WTC11 (cell line): ENCODE data around the gene UNC93B1. TPM values are rescaled to one million over a fixed set of nuclear protein-coding genes. Genes with fewer than 3 reads are reported as not detected.

Experiments used
- ATAC-seq: fragments of 200-7000 bp; cut with Tn5 transposase; 2 replicates; pipeline ENCODE4 v1.10.0; 2021; ENCODE audit warnings: mild to moderate bottlenecking, moderate library complexity
- CTCF ChIA-PET: fragments of 300-600 bp; sonication (Branson Sonifier 250); formaldehyde crosslinking; loops from one replicate; lab custom pipeline; 2021; ENCODE audit warnings: antibody characterized with exemption; lab: Charles Lee
- POLR2A ChIA-PET: fragments of 350-600 bp; sonication (Branson Sonifier 250); formaldehyde crosslinking; loops from one replicate; lab custom pipeline; 2021; ENCODE audit warnings: antibody characterized with exemption; lab: Charles Lee
- DNase-seq: peaks from one replicate; pipeline ENCODE4 v3.0.0; 2021; ENCODE audit warnings: low spot score
- H3K27ac Mint-ChIP-seq: 2 replicates; pipeline ENCODE4 v1.8.0; 2021; ENCODE audit warnings: mixed read lengths
- H3K27me3 Mint-ChIP-seq: 2 replicates; pipeline ENCODE4 v1.8.0; 2021; ENCODE audit warnings: low read depth, mild to moderate bottlenecking, moderate library complexity, mixed read lengths
- H3K36me3 Mint-ChIP-seq: 2 replicates; pipeline ENCODE4 v1.8.0; 2021; ENCODE audit warnings: mixed read lengths
- H3K4me1 Mint-ChIP-seq: 2 replicates; pipeline ENCODE4 v1.8.0; 2022; ENCODE audit warnings: mixed read lengths
- H3K4me3 Mint-ChIP-seq: 2 replicates; pipeline ENCODE4 v1.8.0; 2021; ENCODE audit warnings: mild to moderate bottlenecking, moderate library complexity, mixed read lengths
- H3K9me3 Mint-ChIP-seq: 2 replicates; pipeline ENCODE4 v1.8.0; 2021; ENCODE audit warnings: mixed read lengths
- ETV6 ChIP-seq: sonication (generic); formaldehyde crosslinking; IDR thresholded peaks from 2 replicates; pipeline ENCODE4 v1.8.1; 2022; ENCODE audit warnings: mild to moderate bottlenecking, missing genetic modification reagents
- IRF2 ChIP-seq: sonication (generic); formaldehyde crosslinking; IDR thresholded peaks from 2 replicates; pipeline ENCODE4 v1.8.0; 2022; ENCODE audit warnings: low read depth, missing genetic modification reagents, borderline replicate concordance
- NR3C1 ChIP-seq: sonication (generic); formaldehyde crosslinking; conservative IDR thresholded peaks from 2 replicates; pipeline ENCODE4 v1.8.1; 2023; ENCODE audit warnings: low read depth, mild to moderate bottlenecking, missing genetic modification reagents
- PRDM15 ChIP-seq: sonication (generic); formaldehyde crosslinking; IDR thresholded peaks from 2 replicates; pipeline ENCODE4 v1.8.0; 2022; ENCODE audit warnings: missing genetic modification reagents
- SMAD4 ChIP-seq: sonication (generic); formaldehyde crosslinking; IDR thresholded peaks from 2 replicates; pipeline ENCODE4 v1.8.0; 2022; ENCODE audit warnings: mild to moderate bottlenecking, missing genetic modification reagents
- TP53 ChIP-seq: sonication (generic); formaldehyde crosslinking; IDR thresholded peaks from 2 replicates; pipeline ENCODE4 v1.8.1; 2023; ENCODE audit warnings: mild to moderate bottlenecking, missing genetic modification reagents
- ZNF138 ChIP-seq: sonication (generic); formaldehyde crosslinking; conservative IDR thresholded peaks from 2 replicates; pipeline ENCODE4 v1.8.1; 2022; ENCODE audit warnings: mild to moderate bottlenecking, moderate library complexity, missing genetic modification reagents
- ZNF263 ChIP-seq: sonication (generic); formaldehyde crosslinking; IDR thresholded peaks from 2 replicates; pipeline ENCODE4 v1.8.1; 2022; ENCODE audit warnings: low read depth, mild to moderate bottlenecking, moderate library complexity, missing genetic modification reagents
- ZNF425 ChIP-seq: fragments of 250-450 bp; sonication (Bioruptor Pico); conservative IDR thresholded peaks from 2 replicates; pipeline ENCODE4 v1.9.0; 2021; ENCODE audit warnings: mild to moderate bottlenecking
- total RNA-seq: library from RNA; stranded (reverse); gene quantifications from 3 replicates; pipeline ENCODE4 v1.2.3, GENCODE V29; 2021
- TF ChIP-seq, protein P1 (sequence below): sonication (generic); formaldehyde crosslinking; IDR thresholded peaks from 2 replicates; pipeline ENCODE4 v1.8.1; 2023; ENCODE audit warnings: mild to moderate bottlenecking, missing genetic modification reagents, borderline replicate concordance
- TF ChIP-seq, protein P2 (sequence below): fragments of 250-450 bp; sonication (Bioruptor Pico); IDR thresholded peaks from 2 replicates; pipeline ENCODE4 v1.9.0; 2021; ENCODE audit warnings: mild to moderate bottlenecking, borderline replicate concordance

Gene UNC93B1
- total RNA-seq, 1 experiment from 2014 or later = 27.9 TPM

- Mint-ChIP-seq H3K27ac (peak overlapping the region; percentile 74), H3K4me1 (peaks cover 6% of the 10 kb centered on the region), H3K36me3 (peaks cover 12% of the 10 kb centered on the region), H3K27me3 (no peaks in the 10 kb centered on the region), H3K4me3 (no peak overlapping the region), H3K9me3 (no peaks in the 10 kb centered on the region)
- POLR2A ChIA-PET = interaction anchor here (1.4 kb wide), 1 partner anchor 9 kb away, joined by 3 read pairs; no protein-coding TSS in a partner anchor
- CTCF ChIA-PET = interaction anchor here (1.1 to 2.2 kb wide), 3 partner anchors 11 to 154 kb away, joined by 3 to 7 read pairs (median 4); no protein-coding TSS in a partner anchor
- TF ChIP-seq SMAD4 (CRISPR knock-in tag) (no peak), PRDM15 (CRISPR knock-in tag) (no peak), IRF2 (CRISPR knock-in tag) (no peak), ZNF138 (CRISPR knock-in tag) (no peak), NR3C1 (CRISPR knock-in tag) (no peak), ZNF425 (no peak), ZNF263 (no peak)
- TF ChIP-seq, protein P1, sequence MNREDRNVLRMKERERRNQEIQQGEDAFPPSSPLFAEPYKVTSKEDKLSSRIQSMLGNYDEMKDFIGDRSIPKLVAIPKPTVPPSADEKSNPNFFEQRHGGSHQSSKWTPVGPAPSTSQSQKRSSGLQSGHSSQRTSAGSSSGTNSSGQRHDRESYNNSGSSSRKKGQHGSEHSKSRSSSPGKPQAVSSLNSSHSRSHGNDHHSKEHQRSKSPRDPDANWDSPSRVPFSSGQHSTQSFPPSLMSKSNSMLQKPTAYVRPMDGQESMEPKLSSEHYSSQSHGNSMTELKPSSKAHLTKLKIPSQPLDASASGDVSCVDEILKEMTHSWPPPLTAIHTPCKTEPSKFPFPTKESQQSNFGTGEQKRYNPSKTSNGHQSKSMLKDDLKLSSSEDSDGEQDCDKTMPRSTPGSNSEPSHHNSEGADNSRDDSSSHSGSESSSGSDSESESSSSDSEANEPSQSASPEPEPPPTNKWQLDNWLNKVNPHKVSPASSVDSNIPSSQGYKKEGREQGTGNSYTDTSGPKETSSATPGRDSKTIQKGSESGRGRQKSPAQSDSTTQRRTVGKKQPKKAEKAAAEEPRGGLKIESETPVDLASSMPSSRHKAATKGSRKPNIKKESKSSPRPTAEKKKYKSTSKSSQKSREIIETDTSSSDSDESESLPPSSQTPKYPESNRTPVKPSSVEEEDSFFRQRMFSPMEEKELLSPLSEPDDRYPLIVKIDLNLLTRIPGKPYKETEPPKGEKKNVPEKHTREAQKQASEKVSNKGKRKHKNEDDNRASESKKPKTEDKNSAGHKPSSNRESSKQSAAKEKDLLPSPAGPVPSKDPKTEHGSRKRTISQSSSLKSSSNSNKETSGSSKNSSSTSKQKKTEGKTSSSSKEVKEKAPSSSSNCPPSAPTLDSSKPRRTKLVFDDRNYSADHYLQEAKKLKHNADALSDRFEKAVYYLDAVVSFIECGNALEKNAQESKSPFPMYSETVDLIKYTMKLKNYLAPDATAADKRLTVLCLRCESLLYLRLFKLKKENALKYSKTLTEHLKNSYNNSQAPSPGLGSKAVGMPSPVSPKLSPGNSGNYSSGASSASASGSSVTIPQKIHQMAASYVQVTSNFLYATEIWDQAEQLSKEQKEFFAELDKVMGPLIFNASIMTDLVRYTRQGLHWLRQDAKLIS (CRISPR knock-in tag) = no peak
- TF ChIP-seq, all 79 proteins: peak for 0
- DNase-seq (no peak), ATAC-seq (peak; percentile 3)
Observed at GRCh38 chr11:68052137-68052873, 48.4 kb upstream of the UNC93B1 start.

- ATAC-seq = peak; percentile 52
- Mint-ChIP-seq H3K9me3 (no peaks in the 10 kb centered on the region), H3K27me3 (no peaks in the 10 kb centered on the region), H3K27ac (peak overlapping the region; percentile 74), H3K4me3 (no peak overlapping the region)
- POLR2A ChIA-PET = interaction anchor here (1.4 kb wide), 1 partner anchor 8 kb away, joined by 3 read pairs; no protein-coding TSS in a partner anchor
- TF ChIP-seq ETV6 (CRISPR knock-in tag) (0 out of 2 replicates have a peak, but pooled peaks have one; percentile 38), TP53 (CRISPR knock-in tag) (0 out of 2 replicates have a peak, but pooled peaks have one; percentile 29)
- TF ChIP-seq, protein P2, sequence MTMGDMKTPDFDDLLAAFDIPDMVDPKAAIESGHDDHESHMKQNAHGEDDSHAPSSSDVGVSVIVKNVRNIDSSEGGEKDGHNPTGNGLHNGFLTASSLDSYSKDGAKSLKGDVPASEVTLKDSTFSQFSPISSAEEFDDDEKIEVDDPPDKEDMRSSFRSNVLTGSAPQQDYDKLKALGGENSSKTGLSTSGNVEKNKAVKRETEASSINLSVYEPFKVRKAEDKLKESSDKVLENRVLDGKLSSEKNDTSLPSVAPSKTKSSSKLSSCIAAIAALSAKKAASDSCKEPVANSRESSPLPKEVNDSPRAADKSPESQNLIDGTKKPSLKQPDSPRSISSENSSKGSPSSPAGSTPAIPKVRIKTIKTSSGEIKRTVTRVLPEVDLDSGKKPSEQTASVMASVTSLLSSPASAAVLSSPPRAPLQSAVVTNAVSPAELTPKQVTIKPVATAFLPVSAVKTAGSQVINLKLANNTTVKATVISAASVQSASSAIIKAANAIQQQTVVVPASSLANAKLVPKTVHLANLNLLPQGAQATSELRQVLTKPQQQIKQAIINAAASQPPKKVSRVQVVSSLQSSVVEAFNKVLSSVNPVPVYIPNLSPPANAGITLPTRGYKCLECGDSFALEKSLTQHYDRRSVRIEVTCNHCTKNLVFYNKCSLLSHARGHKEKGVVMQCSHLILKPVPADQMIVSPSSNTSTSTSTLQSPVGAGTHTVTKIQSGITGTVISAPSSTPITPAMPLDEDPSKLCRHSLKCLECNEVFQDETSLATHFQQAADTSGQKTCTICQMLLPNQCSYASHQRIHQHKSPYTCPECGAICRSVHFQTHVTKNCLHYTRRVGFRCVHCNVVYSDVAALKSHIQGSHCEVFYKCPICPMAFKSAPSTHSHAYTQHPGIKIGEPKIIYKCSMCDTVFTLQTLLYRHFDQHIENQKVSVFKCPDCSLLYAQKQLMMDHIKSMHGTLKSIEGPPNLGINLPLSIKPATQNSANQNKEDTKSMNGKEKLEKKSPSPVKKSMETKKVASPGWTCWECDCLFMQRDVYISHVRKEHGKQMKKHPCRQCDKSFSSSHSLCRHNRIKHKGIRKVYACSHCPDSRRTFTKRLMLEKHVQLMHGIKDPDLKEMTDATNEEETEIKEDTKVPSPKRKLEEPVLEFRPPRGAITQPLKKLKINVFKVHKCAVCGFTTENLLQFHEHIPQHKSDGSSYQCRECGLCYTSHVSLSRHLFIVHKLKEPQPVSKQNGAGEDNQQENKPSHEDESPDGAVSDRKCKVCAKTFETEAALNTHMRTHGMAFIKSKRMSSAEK (CRISPR knock-in tag) = no peak
- TF ChIP-seq, all 79 proteins: peak for 2
- Mint-ChIP-seq H3K36me3 (peaks cover 12% of the 10 kb centered on the region), H3K4me1 (peaks cover 6% of the 10 kb centered on the region)
- DNase-seq = no peak
- CTCF ChIA-PET = interaction anchor here (1.0 to 2.2 kb wide), 4 partner anchors 10 to 158 kb away, joined by 3 to 7 read pairs (median 4); no protein-coding TSS in a partner anchor
Observed at GRCh38 chr11:68051191-68052136, 47.6 kb upstream of the UNC93B1 start.
